ENCODE results near the gene EVC.

DNA sequence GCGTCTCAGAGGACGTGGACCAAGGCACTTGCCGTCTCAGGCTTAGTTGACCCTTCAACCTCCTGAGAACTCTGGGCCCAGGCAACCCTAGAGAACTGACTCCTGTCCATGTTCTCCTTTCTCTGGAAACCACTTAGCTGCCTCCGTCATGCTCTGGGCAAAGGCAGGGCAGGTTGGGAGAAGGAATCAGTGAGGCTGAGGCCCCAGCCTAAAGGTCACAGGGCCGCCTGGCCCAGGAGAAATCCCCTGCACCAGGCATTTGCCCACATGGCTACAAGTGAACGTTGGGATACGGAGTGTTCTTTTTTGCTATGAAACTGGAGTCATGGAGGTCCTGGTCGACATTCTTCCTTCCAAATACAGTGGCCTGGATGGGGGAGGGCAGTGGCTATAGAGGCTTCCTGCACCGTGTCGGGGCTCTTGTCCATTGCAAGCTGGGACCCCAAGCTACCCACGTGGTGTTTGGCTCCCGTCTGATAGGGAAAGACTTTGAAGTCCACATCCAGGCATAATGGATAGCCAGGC lies 105.9 kb downstream of the EVC start:
- TF ChIP-seq POLR2A (IDR thresholded peaks at IDR 0.05) (no peak), POLR2AphosphoS5 (IDR thresholded peaks at IDR 0.05) (no peak), EP300 (IDR thresholded peaks at IDR 0.05) (no peak)
- TF ChIP-seq, protein P1, sequence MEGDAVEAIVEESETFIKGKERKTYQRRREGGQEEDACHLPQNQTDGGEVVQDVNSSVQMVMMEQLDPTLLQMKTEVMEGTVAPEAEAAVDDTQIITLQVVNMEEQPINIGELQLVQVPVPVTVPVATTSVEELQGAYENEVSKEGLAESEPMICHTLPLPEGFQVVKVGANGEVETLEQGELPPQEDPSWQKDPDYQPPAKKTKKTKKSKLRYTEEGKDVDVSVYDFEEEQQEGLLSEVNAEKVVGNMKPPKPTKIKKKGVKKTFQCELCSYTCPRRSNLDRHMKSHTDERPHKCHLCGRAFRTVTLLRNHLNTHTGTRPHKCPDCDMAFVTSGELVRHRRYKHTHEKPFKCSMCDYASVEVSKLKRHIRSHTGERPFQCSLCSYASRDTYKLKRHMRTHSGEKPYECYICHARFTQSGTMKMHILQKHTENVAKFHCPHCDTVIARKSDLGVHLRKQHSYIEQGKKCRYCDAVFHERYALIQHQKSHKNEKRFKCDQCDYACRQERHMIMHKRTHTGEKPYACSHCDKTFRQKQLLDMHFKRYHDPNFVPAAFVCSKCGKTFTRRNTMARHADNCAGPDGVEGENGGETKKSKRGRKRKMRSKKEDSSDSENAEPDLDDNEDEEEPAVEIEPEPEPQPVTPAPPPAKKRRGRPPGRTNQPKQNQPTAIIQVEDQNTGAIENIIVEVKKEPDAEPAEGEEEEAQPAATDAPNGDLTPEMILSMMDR (IDR thresholded peaks at IDR 0.05): no peak

All from suprapubic skin (tissue), 4 donors.